ENCODE measurements around the gene VMAC. TPM values are rescaled to one million over a fixed set of nuclear protein-coding genes. Genes with fewer than 3 reads are reported as not detected.

VMAC gene
- total RNA-seq, 6 experiments from 2014 or later = 1.7 to 3.9 (median 2.8) TPM

- Histone ChIP-seq H3K27me3 (no peaks in the 10 kb centered on the region), H3K36me3 (peaks cover 0 to 10% (median 2%) of the 10 kb centered on the region in 4 donors), H3K4me1 (peaks cover 0 to 27% (median 5%) of the 10 kb centered on the region in 4 donors), H3K9me3 (no peaks in the 10 kb centered on the region), H3K27ac (no peak overlapping the region), H3K4me3 (no peak overlapping the region)
- DNase-seq (no peak), ATAC-seq (no peak)
- WGBS (ENCODE audit: insufficient coverage, low coverage, low lambda C conversion rate, missing lambda C conversion rate) = 95% methylated on average over 4 of the region's 10 CpGs
- no peak for TF ChIP-seq POLR2A (IDR thresholded peaks at IDR 0.05)
- TF ChIP-seq CTCF (IDR thresholded peaks at IDR 0.05) = no peak
- intact Hi-C loops (cut with DNase I) = no loop called here
These were observed 39.0 kb downstream of the VMAC start for GRCh38 chr19:5943623-5944022.

- Histone ChIP-seq H3K4me1 (peaks cover 0 to 41% (median 7%) of the 10 kb centered on the region in 4 donors), H3K36me3 (no peaks in the 10 kb centered on the region)
These were observed 42.8 kb downstream of the VMAC start for GRCh38 chr19:5947435-5947834.

GRCh38 chr19:5948752-5949564 is 44.3 kb downstream of the VMAC start:
- Histone ChIP-seq H3K4me3 (no peak overlapping the region), H3K27me3 (no peaks in the 10 kb centered on the region), H3K36me3 (no peaks in the 10 kb centered on the region), H3K9me3 (no peaks in the 10 kb centered on the region), H3K27ac (peak overlapping the region in 1 of 3 donors; percentile 37), H3K4me1 (peaks cover 0 to 56% (median 13%) of the 10 kb centered on the region in 4 donors)
- DNase-seq (peak in 1 of 3 donors; percentile 45), ATAC-seq (peak; percentile 14 to 59 (median 50))
- WGBS (ENCODE audit: insufficient coverage, low coverage, low lambda C conversion rate, missing lambda C conversion rate) = 24% methylated on average over 13 of the region's 13 CpGs
- TF ChIP-seq CTCF (IDR thresholded peaks at IDR 0.05) = no peak
- TF ChIP-seq POLR2A (IDR thresholded peaks at IDR 0.05) = no peak
- intact Hi-C loops (cut with DNase I) = no loop called here

More at GRCh38 chr19:5947435-5947834, 42.8 kb downstream of the VMAC start:
- Histone ChIP-seq H3K27me3 (no peaks in the 10 kb centered on the region), H3K27ac (peak overlapping the region; percentile 33 to 38 (median 36)), H3K4me3 (no peak overlapping the region), H3K9me3 (no peaks in the 10 kb centered on the region)
- DNase-seq (peak in 2 of 3 donors; percentile 67 to 70), ATAC-seq (peak; percentile 44 to 66 (median 53))
- intact Hi-C loops (cut with DNase I) = no loop called here
- 71% methylated on average over 10 of the region's 13 CpGs for WGBS (ENCODE audit: insufficient coverage, low coverage, low lambda C conversion rate, missing lambda C conversion rate)
- TF ChIP-seq POLR2A (IDR thresholded peaks at IDR 0.05) (no peak), CTCF (IDR thresholded peaks at IDR 0.05) (no peak)

GRCh38 chr19:5949792-5950305 is 45.2 kb downstream of the VMAC start:
- peak in 1 of 3 donors; percentile 51 for DNase-seq
- no peaks in the 10 kb centered on the region for H3K9me3 ChIP-seq
- no peak overlapping the region for H3K4me3 ChIP-seq
- intact Hi-C loops (cut with DNase I) = no loop called here
- no peak for ATAC-seq
- WGBS (ENCODE audit: insufficient coverage, low coverage, low lambda C conversion rate, missing lambda C conversion rate) = 78% methylated on average over 4 of the region's 13 CpGs
- no peak overlapping the region for H3K27ac ChIP-seq
- no peaks in the 10 kb centered on the region for H3K36me3 ChIP-seq
- peaks cover 0 to 65% (median 17%) of the 10 kb centered on the region in 4 donors for H3K4me1 ChIP-seq
- no peaks in the 10 kb centered on the region for H3K27me3 ChIP-seq
- TF ChIP-seq POLR2A (IDR thresholded peaks at IDR 0.05) (no peak), CTCF (IDR thresholded peaks at IDR 0.05) (no peak)

Measured in right lobe of liver (tissue), 6 donors.